ENCODE data around the gene HOXA3. TPM values are rescaled to one million over a fixed set of nuclear protein-coding genes. Genes with fewer than 3 reads are reported as not detected.

HOXA3 gene
- total and polyA plus RNA-seq, 3 experiments from 2014 or later = not detected

DNA sequence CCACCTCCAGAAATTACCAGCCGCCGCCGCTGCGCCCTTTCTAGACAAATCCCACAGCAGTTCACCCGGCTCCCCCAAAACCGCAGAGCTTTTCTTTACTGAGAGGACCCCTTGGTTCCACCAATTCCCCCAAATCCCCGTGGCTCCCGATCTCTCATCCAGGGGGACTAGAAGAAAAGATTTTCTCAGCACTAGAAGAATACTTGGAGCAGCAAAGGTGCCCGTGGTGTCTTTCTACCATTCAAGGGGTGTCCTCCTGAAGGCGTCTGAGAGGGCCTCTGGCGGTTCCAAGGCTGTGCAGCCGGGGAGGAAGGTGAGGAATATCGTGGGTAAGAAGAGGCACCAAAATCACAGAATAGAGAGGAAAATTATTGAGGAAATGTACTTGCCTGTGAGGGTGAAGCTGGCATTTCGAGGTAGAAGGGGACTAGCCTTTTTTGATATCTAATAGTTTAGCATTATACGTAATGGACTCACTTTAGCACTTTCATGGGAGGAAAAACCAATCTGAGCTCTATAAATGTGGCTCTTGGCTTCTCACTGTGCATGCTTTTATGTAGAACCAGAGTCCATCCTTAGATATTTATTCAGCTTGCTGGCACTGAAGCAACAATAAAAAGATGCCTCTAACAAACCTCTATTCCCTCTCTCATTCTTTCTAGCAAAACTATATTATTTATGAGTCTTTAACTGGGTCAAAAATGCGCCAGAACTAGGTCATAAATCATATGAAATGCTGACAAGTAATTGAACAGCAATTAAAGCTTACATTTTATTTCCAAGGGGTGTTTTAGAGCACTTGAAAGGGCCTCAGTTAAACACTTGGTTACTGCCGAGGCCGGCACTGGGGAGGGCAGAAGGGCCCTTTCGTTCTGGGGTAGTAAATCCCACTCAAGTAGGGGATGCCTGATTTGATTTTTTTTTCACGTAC is 36.1 kb downstream of the HOXA3 start:
- no peak overlapping the region for H3K4me3 Mint-ChIP-seq
- no peaks in the 10 kb centered on the region for H3K36me3 ChIP-seq (ENCODE audit: insufficient read depth, low read length)
- no peaks in the 10 kb centered on the region for H3K27me3 ChIP-seq (ENCODE audit: insufficient read depth, low read length, poor library complexity, severe bottlenecking)
- H3K27ac Mint-ChIP-seq = peak overlapping the region in 1 of 8 donors; percentile 21
- no peaks in the 10 kb centered on the region for H3K9me3 ChIP-seq (ENCODE audit: low read length)
- H3K4me1 ChIP-seq (ENCODE audit: insufficient read depth, low read length) = no peaks in the 10 kb centered on the region
- POLR2A ChIA-PET = no interaction called here
- peaks cover 13 to 25% of the 10 kb centered on the region in 2 donors for H3K27me3 Mint-ChIP-seq
- DNase-seq = no peak
- no peak overlapping the region for H3K4me3 ChIP-seq (ENCODE audit: low read length)
- CTCF ChIA-PET = no interaction called here
- H3K4me1 Mint-ChIP-seq = no peaks in the 10 kb centered on the region
- H3K36me3 Mint-ChIP-seq = no peaks in the 10 kb centered on the region
- H3K27ac ChIP-seq (ENCODE audit: low read depth, low read length) = no peak overlapping the region
- no peaks in the 10 kb centered on the region for H3K9me3 Mint-ChIP-seq

DNA sequence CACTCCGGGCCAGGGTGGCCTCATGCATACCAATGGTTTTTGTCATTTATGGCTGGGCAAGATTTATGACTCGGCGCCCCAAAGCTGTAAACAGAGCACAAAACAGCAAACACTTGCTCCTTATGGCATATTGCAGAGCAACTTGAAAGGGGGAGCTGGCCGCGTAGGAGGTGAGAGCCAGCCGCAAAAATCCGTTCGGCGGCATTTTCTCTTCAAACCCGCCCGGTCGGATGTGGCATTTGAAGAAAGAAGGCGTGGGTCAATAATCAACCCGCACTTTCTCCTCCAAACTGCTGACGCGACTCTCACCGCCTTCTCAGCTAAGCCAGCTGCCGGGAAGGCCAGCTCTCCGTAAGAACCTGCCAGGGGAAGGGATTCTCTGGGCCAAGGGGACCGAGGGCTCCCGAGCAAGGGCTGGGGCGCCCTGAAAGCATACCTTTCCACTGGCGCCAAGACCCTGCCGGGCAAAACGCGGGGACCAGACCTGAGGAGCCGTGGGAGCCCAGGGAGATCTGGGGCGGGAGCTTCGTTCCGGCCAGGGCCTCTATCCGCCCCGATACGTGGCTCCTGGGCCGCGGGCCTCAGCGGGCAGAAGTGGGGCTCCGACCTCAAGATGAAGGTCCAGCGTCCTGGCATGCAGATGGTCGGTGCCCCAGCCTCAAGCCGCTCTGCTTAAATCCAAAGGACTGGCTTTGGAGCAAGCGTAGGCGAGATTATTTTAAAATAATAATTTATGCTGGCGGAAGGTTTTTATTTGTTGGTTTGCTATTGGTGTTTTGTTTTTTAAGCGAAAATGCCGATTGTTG is 37.0 kb downstream of the HOXA3 start:
- no peak overlapping the region for H3K4me3 Mint-ChIP-seq
- H3K27ac Mint-ChIP-seq = no peak overlapping the region
- POLR2A ChIA-PET = no interaction called here

DNA sequence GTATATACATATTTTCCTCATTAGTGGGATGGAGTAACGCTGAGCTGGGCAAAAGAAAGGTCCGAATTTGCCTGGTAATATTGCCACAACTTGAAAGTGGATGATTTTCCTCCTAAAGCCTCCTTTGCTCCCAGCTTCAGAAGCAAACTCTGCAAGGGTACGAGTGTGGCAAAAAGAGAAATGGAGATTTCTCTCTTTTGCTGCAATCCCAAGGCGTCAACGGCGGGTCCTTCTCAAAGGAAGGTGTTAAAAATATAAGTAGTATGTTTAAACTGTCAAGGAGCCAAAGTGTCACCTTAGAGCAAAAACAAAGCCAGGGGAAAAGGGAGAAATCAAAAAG is 37.5 kb downstream of the HOXA3 start:
- Mint-ChIP-seq H3K9me3 (no peaks in the 10 kb centered on the region), H3K36me3 (no peaks in the 10 kb centered on the region), H3K27me3 (peaks cover 13 to 25% of the 10 kb centered on the region in 2 donors), H3K4me3 (no peak overlapping the region), H3K4me1 (no peaks in the 10 kb centered on the region), H3K27ac (no peak overlapping the region)
- ChIA-PET CTCF (no interaction called here), POLR2A (no interaction called here)
- Histone ChIP-seq H3K27ac (ENCODE audit: low read depth, low read length) (no peak overlapping the region), H3K9me3 (ENCODE audit: low read length) (no peaks in the 10 kb centered on the region), H3K4me3 (ENCODE audit: low read length) (no peak overlapping the region), H3K27me3 (ENCODE audit: insufficient read depth, low read length, poor library complexity, severe bottlenecking) (no peaks in the 10 kb centered on the region), H3K36me3 (ENCODE audit: insufficient read depth, low read length) (no peaks in the 10 kb centered on the region), H3K4me1 (ENCODE audit: insufficient read depth, low read length) (no peaks in the 10 kb centered on the region)
- no peak for DNase-seq

More for the DNA sequence above, 37.0 kb downstream of the HOXA3 start:
- Mint-ChIP-seq H3K4me1 (no peaks in the 10 kb centered on the region), H3K9me3 (no peaks in the 10 kb centered on the region), H3K36me3 (no peaks in the 10 kb centered on the region), H3K27me3 (peaks cover 13 to 25% of the 10 kb centered on the region in 2 donors)
- H3K27ac ChIP-seq (ENCODE audit: low read depth, low read length) = no peak overlapping the region
- CTCF ChIA-PET = no interaction called here
- H3K27me3 ChIP-seq (ENCODE audit: insufficient read depth, low read length, poor library complexity, severe bottlenecking) = no peaks in the 10 kb centered on the region
- H3K4me3 ChIP-seq (ENCODE audit: low read length) = no peak overlapping the region
- no peaks in the 10 kb centered on the region for H3K9me3 ChIP-seq (ENCODE audit: low read length)
- H3K4me1 ChIP-seq (ENCODE audit: insufficient read depth, low read length) = no peaks in the 10 kb centered on the region
- no peak for DNase-seq
- H3K36me3 ChIP-seq (ENCODE audit: insufficient read depth, low read length) = no peaks in the 10 kb centered on the region

DNA sequence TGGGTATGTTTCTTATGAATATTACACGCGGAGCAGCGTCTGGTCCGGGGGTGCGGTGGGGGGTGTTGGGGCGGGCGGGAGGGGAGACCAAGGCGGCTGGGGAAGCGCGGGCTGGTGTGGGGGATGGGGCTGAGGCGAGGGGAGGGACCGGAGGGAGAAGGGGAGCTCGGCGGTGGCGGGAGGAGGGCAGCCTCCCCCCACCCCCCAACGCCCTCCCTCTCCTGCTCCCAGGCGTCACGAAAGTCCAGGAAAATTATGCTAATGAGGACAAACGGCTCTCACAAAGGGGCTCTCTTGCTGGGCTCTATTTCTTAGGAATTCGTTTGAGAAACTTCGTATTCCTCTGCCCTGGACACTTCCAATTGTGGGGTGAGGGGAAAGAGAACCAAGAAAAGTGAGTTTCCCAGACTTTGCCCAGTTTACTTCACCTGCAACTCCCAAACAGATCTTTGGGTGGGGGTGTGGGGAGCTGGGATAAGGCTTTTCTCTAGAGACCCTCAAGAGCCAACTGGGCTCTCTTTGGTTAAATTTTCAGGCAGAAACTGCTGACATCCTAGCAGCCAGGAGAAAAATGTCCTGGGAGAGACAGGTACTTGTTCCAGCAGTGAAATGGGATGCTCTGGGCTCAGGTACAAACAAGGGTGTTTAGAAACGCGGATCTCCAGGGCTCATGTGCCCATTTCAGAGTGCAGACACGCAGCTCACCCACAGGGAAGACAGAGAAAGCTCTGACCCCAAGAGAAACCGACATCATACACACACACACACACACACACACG is 38.2 kb downstream of the HOXA3 start:
- no peaks in the 10 kb centered on the region for H3K27me3 ChIP-seq (ENCODE audit: insufficient read depth, low read length, poor library complexity, severe bottlenecking)
- peaks cover 13 to 23% of the 10 kb centered on the region in 2 donors for H3K27me3 Mint-ChIP-seq
- H3K4me1 ChIP-seq (ENCODE audit: insufficient read depth, low read length) = no peaks in the 10 kb centered on the region
- ChIA-PET POLR2A (no interaction called here), CTCF (no interaction called here)
- H3K36me3 ChIP-seq (ENCODE audit: insufficient read depth, low read length) = no peaks in the 10 kb centered on the region
- no peak overlapping the region for H3K27ac ChIP-seq (ENCODE audit: low read depth, low read length)
- no peak overlapping the region for H3K4me3 Mint-ChIP-seq
- H3K9me3 ChIP-seq (ENCODE audit: low read length) = no peaks in the 10 kb centered on the region
- no peaks in the 10 kb centered on the region for H3K36me3 Mint-ChIP-seq
- no peaks in the 10 kb centered on the region for H3K9me3 Mint-ChIP-seq
- H3K4me1 Mint-ChIP-seq = no peaks in the 10 kb centered on the region
- H3K4me3 ChIP-seq (ENCODE audit: low read length) = no peak overlapping the region
- DNase-seq = no peak
- H3K27ac Mint-ChIP-seq = no peak overlapping the region

DNA sequence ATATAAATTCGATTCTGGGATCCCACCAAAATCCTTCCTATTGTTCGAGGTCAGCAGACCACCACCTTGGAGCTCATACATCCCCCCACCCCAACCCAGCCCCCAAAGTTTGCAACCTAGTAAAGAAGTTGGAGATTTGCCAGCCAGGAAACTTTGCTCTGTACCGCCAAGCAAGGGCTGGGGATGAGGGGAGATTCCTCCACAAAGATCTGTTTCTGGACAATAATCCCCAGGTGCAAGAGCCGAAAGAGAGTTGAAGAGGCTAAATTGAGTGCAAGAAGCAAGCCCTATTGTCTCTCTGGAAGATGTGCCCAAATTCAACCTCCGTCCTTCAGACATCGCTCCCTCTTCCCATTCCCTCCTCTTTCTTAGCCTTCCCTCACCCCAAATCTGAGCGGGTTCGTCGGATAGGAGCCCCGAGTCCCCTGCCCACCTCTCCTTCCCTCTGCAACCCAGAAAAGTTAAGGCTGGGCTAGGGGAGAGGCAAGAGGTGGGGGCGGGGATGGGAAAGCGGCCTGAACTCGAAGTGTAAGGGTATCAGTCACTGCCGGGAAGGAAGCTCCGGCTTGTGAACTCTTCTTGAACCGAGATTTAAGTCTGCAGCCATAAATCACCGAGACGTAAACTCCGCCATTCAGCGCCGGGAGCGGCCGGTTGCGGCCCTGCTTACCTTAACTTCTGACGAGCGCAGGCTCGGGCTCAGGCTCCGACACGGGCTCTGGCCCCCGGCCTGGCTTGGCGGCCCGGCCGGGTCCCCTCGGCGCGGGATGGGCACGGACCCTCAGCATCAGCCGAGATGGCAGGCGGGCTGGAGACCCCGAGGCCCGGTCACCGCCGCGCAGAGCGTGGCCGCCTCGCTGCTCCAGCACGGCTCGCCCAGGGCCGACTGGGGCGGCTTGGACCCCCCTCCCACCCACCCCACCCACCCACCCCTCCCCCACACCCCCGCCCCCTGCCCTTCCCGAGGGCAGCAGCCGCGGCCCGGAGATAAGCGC is 39.1 kb downstream of the HOXA3 start:
- Histone ChIP-seq H3K9me3 (ENCODE audit: low read length) (no peaks in the 10 kb centered on the region), H3K36me3 (ENCODE audit: insufficient read depth, low read length) (no peaks in the 10 kb centered on the region), H3K4me1 (ENCODE audit: insufficient read depth, low read length) (no peaks in the 10 kb centered on the region), H3K27me3 (ENCODE audit: insufficient read depth, low read length, poor library complexity, severe bottlenecking) (no peaks in the 10 kb centered on the region), H3K4me3 (ENCODE audit: low read length) (no peak overlapping the region), H3K27ac (ENCODE audit: low read depth, low read length) (no peak overlapping the region)
- Mint-ChIP-seq H3K36me3 (no peaks in the 10 kb centered on the region), H3K27ac (no peak overlapping the region), H3K4me1 (no peaks in the 10 kb centered on the region), H3K27me3 (peaks cover 13 to 18% of the 10 kb centered on the region in 2 donors), H3K9me3 (no peaks in the 10 kb centered on the region), H3K4me3 (no peak overlapping the region)
- DNase-seq = no peak
- ChIA-PET POLR2A (no interaction called here), CTCF (no interaction called here)

DNA sequence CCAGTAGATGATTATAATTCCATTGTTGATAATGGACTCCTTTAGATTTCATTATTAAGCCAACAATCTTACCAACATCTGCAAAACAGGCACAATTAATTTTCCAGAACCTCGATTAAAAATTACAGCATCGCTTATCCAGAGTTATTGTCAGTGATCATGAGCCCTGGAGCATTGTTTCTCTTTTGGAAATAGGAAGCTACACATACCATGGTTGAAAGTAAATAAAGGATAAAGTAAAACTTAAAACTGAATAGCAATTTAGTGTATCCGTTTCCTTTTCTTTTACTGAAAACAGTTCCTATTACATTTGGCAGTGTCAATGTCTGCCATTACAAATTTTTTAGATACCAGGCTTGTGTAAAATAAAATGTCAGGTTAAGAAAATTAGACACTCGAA is 40.0 kb downstream of the HOXA3 start:
- ChIA-PET CTCF (no interaction called here), POLR2A (no interaction called here)
- no peak overlapping the region for H3K4me3 ChIP-seq (ENCODE audit: low read length)
- Mint-ChIP-seq H3K4me3 (no peak overlapping the region), H3K9me3 (no peaks in the 10 kb centered on the region), H3K4me1 (no peaks in the 10 kb centered on the region), H3K27me3 (peaks cover 13 to 16% of the 10 kb centered on the region in 2 donors), H3K27ac (peak overlapping the region in 1 of 8 donors; percentile 6), H3K36me3 (no peaks in the 10 kb centered on the region)
- H3K4me1 ChIP-seq (ENCODE audit: insufficient read depth, low read length) = no peaks in the 10 kb centered on the region
- no peaks in the 10 kb centered on the region for H3K27me3 ChIP-seq (ENCODE audit: insufficient read depth, low read length, poor library complexity, severe bottlenecking)
- no peaks in the 10 kb centered on the region for H3K36me3 ChIP-seq (ENCODE audit: insufficient read depth, low read length)
- no peak overlapping the region for H3K27ac ChIP-seq (ENCODE audit: low read depth, low read length)
- no peak for DNase-seq
- no peaks in the 10 kb centered on the region for H3K9me3 ChIP-seq (ENCODE audit: low read length)

DNA sequence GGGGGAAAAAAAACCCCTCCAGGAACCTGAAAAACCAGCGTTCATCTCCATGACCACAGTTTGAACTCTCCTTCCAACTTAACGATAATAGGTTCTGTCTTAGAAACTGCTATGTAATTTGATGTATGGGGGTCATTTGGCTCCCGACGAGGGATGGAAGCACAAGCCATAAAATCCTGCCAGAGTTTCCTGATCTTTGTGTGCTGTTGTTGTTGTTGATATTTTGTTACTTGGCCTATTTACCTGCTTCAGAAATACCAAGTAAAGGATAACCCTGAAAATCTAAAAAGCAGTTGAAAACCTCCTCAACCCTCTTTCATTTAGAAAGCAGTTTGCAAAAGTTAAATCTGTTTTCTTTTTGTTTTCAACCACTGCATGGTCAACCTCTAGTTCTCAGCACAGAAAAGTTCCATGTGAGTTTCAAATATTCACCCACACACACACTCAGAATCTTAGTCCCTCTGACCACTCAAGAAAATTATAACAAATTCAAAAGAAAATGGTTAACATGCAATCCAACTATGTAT is 40.6 kb downstream of the HOXA3 start:
- no peaks in the 10 kb centered on the region for H3K36me3 ChIP-seq (ENCODE audit: insufficient read depth, low read length)
- Mint-ChIP-seq H3K36me3 (no peaks in the 10 kb centered on the region), H3K27me3 (peaks cover 10 to 16% of the 10 kb centered on the region in 2 donors), H3K27ac (no peak overlapping the region), H3K4me3 (no peak overlapping the region), H3K4me1 (no peaks in the 10 kb centered on the region), H3K9me3 (no peaks in the 10 kb centered on the region)
- no peak overlapping the region for H3K4me3 ChIP-seq (ENCODE audit: low read length)
- no peak overlapping the region for H3K27ac ChIP-seq (ENCODE audit: low read depth, low read length)
- DNase-seq = no peak
- ChIA-PET CTCF (no interaction called here), POLR2A (no interaction called here)
- H3K27me3 ChIP-seq (ENCODE audit: insufficient read depth, low read length, poor library complexity, severe bottlenecking) = no peaks in the 10 kb centered on the region
- no peaks in the 10 kb centered on the region for H3K4me1 ChIP-seq (ENCODE audit: insufficient read depth, low read length)
- no peaks in the 10 kb centered on the region for H3K9me3 ChIP-seq (ENCODE audit: low read length)

Measured in CD8-positive, alpha-beta memory T cell (primary cell).